Endothelial cell of umbilical vein (primary cell): ENCODE data around the gene LMTK2.

Source experiments
- CTCF ChIP-seq, 2 donors: IDR thresholded peaks; 1 replicate in 1 of 2; 2 replicates in 1 of 2; pipeline ENCODE4 v1.5.1; 2011; ENCODE audit warnings: low read length in 2 of 2, mild to moderate bottlenecking in 2 of 2, moderate library complexity in 2 of 2, control low read depth in 1 of 2, inconsistent platforms in 1 of 2, low read depth in 1 of 2; ENCODE audit not compliant: insufficient read depth in 1 of 2; ENCODE audit errors: extremely low read depth in 1 of 2
- EZH2 ChIP-seq: IDR thresholded peaks from 2 replicates; pipeline ENCODE4 v1.6.1; 2012; ENCODE audit warnings: borderline replicate concordance, low read depth, mild to moderate bottlenecking, moderate library complexity, low read length, inconsistent platforms; ENCODE audit not compliant: severe bottlenecking
- JUN ChIP-seq: IDR thresholded peaks from 2 replicates; pipeline ENCODE4 v1.6.1; 2011; ENCODE audit warnings: borderline replicate concordance, low read depth; ENCODE audit not compliant: insufficient read length, insufficient read depth
- MYC ChIP-seq: IDR thresholded peaks from one replicate; pipeline ENCODE4 v1.6.1; 2011; ENCODE audit warnings: mild to moderate bottlenecking, low read depth, low read length
- POLR2A ChIP-seq: IDR thresholded peaks from 2 replicates; pipeline ENCODE4 v1.6.1; 2012; ENCODE audit warnings: low read depth, mild to moderate bottlenecking, control low read depth, low read length
- POLR2AphosphoS5 ChIP-seq: IDR thresholded peaks from 2 replicates; pipeline ENCODE4 v1.6.1; 2012; ENCODE audit warnings: low read depth, mild to moderate bottlenecking, control low read depth, low read length, moderate library complexity; ENCODE audit not compliant: insufficient read depth

GRCh38 chr7:98138672-98139071 lies 32.0 kb downstream of the LMTK2 start:
- TF ChIP-seq CTCF (IDR thresholded peaks at IDR 0.05; ENCODE audit: extremely low read depth in 1 of 2, insufficient read depth in 1 of 2, low read depth in 1 of 2, low read length in 2 of 2) (no peak), POLR2A (no peak), MYC (no peak), JUN (no peak), EZH2 (no peak), POLR2AphosphoS5 (no peak)
